HG03175 (cell line): ENCODE measurements around the gene PLCH1.
"Not testable (repeated sequence)": the region's sequence is repeated elsewhere in the genome, so short reads cannot be mapped to it uniquely, and the experiment has no call there.

Source experiments
- ATAC-seq: cut with Tn5 transposase; IDR thresholded peaks from one replicate; pipeline ENCODE4 v1.9.1; 2021; ENCODE audit warnings: mild to moderate bottlenecking, moderate library complexity; ENCODE audit not compliant: unreplicated experiment

Gene PLCH1

GRCh38 chr3:155617346-155617925 lies 127.4 kb downstream of the PLCH1 start:
- ATAC-seq, result no peak

GRCh38 chr3:155615141-155615540 lies 129.7 kb downstream of the PLCH1 start:
- ATAC-seq, result not testable (repeated sequence)

DNA sequence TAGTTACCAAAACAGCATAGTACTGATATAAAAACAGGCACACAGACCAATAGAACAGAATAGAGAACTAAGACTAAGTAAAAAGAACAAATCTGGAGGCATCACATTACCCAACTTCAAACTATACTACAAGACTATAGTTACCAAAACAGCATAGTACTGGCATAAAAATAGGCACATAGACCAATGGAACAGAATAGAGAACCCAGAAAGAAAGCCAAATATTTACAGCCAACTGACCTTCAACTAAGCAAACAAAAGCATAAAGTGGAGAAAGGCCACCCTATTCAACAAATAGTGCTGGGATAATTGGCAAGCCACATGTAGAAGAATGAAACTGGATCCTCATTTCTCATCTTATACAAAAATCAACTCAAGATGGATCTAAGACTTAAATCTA lies 130.5 kb downstream of the PLCH1 start:
- not testable (repeated sequence) for ATAC-seq

- ATAC-seq, result no peak
These were observed 133.4 kb downstream of the PLCH1 start for GRCh38 chr3:155611456-155611855.

DNA sequence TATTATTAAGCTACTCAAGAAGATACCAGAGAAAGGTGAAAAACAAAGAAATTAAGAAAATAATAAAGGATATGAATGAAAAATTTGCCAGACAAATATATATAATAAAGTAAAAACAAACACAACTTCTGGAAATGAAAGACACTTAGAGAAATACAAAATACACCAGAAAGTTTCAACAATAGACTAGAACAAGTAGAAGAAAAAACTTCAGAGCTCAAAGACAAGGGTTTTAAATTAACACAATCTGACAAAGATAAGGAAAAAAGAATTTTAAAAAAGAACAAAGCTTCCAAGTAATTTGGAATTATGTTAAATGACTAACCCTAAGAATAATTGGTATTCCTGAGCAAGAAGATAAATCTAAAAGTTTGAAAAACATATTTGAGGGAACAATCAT lies 135.3 kb downstream of the PLCH1 start:
- no peak for ATAC-seq

DNA sequence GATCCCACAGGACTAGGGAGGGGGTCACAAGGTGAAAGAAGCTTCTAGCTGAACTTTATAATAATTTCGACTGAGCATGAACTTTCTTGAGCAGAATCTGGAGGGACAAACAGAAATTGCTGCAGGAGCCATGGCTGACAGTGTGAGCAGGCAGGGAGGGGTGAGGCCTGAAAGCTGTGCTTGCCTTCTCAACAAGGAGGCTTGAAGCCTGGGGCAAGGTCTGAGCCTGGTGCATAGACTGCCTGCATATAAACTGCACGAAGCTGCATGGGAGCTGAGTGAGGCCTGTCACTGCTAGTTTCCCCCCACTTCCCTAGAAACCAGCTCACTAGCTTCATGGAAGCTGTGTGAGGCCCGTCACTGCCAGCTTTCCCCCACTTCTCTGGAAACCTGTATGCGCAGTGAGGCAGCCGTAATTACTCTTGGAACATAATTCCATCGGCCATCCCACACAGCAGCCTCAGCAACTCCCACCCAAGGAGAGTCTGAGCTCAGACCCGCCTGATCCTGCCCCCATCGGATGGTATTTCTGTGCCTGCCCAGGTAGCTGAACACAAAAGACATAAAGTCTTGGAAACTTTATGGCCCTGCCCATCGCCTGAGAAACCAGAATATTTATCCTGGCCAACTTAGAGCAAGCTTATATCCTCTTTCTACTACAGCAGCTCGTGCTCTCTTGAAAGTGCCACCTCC lies 136.5 kb downstream of the PLCH1 start:
- no peak for ATAC-seq

DNA sequence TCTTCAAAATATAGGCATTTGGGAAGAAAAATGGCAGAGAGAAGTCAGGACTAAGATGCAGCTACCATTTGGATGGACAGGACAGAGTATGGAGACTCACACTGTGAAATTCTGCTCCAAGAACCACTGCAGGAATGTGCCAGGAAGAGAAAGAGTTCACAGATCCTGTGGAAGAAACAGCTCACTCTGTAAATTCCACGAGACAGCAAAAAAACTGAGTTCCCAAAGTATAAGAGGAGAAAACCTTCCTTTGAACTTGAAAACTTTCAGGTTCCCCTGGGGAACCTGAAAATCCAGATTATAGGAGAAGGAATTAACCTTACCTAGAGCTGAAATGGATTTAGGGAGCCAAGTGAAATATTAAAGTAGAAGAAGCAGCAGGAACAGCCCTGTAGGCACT lies 137.1 kb downstream of the PLCH1 start:
- no peak for ATAC-seq

DNA sequence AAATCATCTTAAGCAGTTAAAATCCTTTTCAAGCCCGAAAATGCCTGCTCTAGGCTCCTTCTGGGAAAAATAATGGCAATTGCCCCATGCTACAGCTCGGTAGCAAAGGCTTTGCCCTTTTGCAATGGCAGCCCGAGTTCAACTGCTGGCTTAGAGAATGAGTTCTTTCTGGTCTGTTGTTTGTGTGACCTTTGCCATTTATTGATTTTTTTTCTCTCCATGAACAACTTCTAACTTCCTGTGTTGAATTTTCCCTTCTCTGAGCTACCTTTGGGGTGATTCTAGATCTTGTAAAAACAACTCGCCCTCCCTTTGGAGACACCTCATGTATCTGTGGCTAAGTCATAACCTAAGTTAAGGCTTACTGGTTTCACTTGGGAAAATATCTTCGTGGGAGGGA lies 139.3 kb downstream of the PLCH1 start:
- no peak for ATAC-seq

DNA sequence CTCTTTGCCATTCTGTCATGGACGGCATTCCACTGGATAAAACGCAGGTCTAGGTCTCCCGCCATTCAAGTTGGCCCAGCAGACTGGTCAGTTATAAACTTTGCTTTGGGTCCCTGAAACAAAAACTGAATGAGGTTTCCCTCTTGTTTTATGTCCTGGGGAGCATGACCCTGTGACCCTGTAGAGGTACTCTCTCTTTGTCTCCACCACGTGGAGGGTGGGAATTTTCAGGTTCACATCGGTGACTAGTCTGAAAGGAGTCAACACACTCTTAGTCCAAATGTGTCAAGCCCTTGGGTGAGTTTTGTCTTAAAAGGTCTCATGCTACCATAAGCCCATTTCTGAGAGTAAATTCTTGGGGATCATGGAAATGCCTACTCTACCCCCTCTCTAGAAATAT lies 139.9 kb downstream of the PLCH1 start:
- ATAC-seq, result no peak

DNA sequence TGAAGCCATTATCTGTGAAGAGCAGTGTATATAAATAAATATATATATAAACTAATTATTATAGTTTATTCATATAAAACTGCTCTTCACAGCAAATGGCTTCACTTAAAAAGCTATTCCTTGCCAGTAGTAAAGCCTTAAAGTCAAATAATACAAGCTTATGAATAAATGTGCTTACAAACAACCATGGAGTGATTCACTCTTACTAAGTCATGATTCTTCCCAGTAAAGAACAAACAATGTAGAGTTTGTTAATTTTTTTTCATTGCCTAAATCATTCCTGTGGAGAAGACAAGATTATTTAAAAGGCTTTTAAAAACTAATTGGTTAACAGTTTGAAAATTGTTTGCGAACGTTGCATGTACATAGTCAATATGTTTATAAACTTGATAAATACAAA lies 140.7 kb downstream of the PLCH1 start:
- ATAC-seq, result no peak

GRCh38 chr3:155603302-155603701 lies 141.6 kb downstream of the PLCH1 start:
- no peak for ATAC-seq

DNA sequence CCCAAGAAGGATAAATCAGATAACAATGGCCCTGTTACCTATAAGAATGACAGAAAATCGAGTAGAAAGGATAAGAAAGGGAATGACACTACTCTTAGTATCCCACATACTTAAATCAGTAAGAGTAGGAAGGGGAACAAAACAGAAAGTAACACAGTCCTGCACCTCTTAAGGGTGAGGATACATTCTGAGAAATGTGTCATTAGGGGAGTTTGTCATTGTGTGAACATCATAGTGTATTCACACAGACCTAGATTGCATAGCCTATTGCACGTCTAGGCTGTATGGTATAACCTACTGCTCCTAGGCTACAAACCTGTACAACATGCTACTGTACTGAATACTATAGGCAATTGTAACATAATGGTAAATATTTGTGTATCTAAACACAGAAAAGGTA lies 142.6 kb downstream of the PLCH1 start:
- ATAC-seq, result no peak

DNA sequence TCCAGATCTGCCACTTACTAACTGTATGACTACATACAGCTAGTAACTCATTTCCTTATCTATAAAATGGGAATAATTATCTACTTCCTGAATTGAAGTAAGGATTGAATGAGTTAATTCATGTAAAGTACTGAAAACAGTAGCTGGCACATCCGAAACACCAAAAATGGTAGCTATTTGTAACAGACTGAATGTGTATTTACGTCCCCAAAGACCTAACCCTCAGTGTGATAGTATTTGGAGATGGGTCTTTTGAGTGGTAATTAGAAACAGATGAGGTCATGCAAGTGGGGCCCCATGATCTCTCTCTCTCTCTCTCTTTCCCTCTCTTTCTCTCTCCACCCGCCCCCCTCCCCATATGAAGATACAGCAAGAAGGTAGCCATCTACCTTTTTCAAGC lies 146.2 kb downstream of the PLCH1 start:
- ATAC-seq, result no peak

DNA sequence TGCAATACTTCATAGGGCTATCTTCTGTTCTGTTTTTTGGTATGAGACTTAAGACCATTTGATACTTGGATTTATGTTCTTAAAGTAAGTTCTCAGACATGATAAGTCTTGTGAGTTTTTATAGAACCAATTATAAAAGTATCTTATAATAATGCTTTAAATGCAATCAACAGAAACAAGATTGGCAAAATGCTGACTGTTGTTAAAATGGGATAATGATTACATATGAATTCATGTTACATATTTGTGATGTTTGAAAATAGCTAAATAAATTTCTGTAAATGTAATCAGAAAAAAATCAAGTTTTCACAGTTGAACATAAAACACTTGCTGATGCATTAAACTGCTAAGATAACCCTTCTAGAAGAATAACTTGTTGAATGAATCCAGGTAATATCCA lies 148.3 kb downstream of the PLCH1 start:
- ATAC-seq, result no peak

DNA sequence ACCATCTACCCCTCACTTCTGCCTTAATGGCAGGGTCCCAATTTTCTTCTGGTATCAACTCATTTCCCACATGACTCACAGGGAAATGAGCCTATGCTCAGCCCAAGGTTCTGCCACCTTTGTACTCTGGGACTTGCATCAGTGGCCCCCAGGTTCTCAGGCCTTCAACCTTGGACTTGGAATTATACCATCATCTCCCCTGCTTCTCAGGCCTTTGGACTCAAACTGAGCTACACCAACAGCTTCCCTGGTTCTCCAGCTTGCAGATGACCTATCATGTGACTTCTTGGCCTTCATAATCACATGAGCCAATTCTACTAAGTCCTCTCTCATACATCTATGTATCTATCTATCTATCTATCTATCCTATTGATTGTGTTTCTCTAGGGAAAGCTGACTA lies 149.5 kb downstream of the PLCH1 start:
- ATAC-seq, result no peak

- no peak for ATAC-seq
These were observed 150.2 kb downstream of the PLCH1 start for GRCh38 chr3:155594526-155595187.

- no peak for ATAC-seq
These were observed 157.3 kb downstream of the PLCH1 start for GRCh38 chr3:155587581-155587980.

DNA sequence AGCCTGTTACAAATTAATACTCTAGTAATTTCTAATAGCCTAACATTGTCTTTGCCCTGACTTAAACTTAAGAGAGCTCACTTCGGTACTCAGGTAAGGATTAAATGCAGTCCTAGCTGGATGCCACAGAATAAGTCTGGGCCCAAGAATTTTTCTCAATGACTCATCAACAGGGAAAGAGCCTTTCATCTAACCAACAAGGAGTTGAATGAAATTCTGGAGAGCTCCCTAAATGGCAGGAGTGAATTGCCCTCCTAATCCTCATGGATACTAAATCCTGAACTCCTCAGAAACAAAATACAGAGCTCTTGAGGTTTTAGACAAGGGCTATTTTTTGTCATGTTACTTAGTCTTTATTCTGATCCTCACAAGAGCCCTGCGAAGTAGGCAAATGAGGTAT lies 159.5 kb downstream of the PLCH1 start:
- no peak for ATAC-seq

DNA sequence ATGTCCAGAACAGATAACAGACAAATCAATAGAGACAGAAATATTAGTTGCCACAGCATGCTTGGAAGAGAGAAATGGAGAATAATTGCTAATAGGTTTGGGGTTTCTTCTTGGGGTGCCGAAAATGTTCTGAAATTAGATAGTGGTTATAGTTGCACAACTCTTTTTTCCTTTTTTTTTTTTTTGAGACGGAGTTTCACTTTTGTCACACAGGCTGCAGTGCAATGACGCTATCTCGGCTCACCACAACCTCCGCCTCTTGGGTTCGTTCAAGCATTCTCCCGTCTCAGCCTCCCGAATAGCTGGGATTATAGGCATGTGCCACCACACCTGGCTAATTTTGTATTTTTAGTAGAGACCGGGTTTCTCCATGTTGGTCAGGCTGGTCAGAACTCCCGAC lies 163.3 kb downstream of the PLCH1 start:
- no peak for ATAC-seq

- no peak for ATAC-seq
These were observed 172.8 kb downstream of the PLCH1 start for GRCh38 chr3:155572085-155572484.

GRCh38 chr3:155568295-155568694 lies 176.6 kb downstream of the PLCH1 start:
- no peak for ATAC-seq

DNA sequence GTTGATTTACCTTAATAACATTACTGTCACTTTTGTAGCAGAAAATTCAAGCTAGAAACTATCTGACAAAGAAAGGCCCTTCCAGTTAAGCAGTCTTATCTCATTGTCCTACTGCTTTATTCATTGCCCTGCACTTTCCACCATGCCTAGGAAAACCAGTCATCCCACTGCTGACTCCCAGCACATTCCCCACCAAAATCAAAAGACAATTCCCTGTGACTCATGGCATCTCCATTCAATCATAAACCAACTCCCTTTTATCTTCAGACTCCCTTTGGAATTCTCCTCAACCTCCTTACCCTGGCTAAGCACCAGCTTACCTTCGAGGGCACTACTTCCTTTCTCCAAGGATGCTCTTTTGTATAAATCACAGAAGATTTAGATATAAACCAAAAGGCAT lies 184.3 kb downstream of the PLCH1 start:
- no peak for ATAC-seq
